GM12892 (cell line): ENCODE results near the gene GPR18.

Experiments used
- POLR2A ChIP-seq: IDR thresholded peaks from 2 replicates; pipeline ENCODE4 v1.6.1; 2011; ENCODE audit warnings: low read depth, low read length, control low read depth
- POLR2AphosphoS5 ChIP-seq: IDR thresholded peaks from 2 replicates; pipeline ENCODE4 v1.6.1; 2011; ENCODE audit warnings: low read depth, low read length, control low read depth
- TAF1 ChIP-seq: IDR thresholded peaks from 2 replicates; pipeline ENCODE4 v1.6.1; 2011; ENCODE audit warnings: low read depth, mild to moderate bottlenecking, control low read depth, low read length, borderline replicate concordance

DNA sequence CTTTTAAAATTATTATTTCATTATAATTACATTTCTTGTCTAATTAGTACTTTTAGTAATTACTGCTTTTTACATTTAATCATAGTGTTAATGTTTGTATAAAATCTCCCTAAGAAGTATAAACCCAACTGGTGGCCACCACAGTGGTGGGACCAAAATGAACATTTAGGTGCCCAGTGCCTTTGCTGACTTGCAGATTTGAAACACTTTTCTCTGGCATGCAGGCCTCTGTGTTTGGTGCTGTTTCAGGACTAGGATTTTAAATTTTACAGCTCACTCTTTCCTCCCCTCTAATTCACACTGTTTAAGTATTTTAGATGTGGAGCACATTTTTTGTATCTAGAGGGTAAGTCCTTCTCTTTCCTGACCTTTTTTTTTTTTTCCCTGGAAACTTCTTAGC lies 40.1 kb downstream of the GPR18 start:
- TF ChIP-seq TAF1 (no peak), POLR2A (no peak), POLR2AphosphoS5 (no peak)
